ENCODE results near the gene TUBB. TPM values are rescaled to one million over a fixed set of nuclear protein-coding genes. Genes with fewer than 3 reads are reported as not detected.

The TUBB gene
- total and polyA plus RNA-seq, 9 of the 15 experiments (the other 6 are each of a cell fraction or from before 2014, with no cell fraction given) = 971 to 2,870 (median 1,478) TPM

- TF ChIP-seq ZBTB9 (CRISPR knock-in tag; IDR thresholded peaks at IDR 0.05) (no peak), BMI1 (IDR thresholded peaks at IDR 0.05; ENCODE audit: low read length) (no peak), TOE1 (IDR thresholded peaks at IDR 0.05; ENCODE audit: borderline replicate concordance) (peak; percentile 64; the same call in 1 of the 2 replicates), TOE1 (CRISPR knock-in tag; IDR thresholded peaks at IDR 0.05; ENCODE audit: borderline replicate concordance, low read depth) (no peak), MLLT1 (IDR thresholded peaks at IDR 0.05) (no peak), NFATC3 (IDR thresholded peaks at IDR 0.05) (no peak; the same call in 1 of the 2 replicates), HNRNPLL (IDR thresholded peaks at IDR 0.05; ENCODE audit: low read depth, low read length, poor library complexity, severe bottlenecking) (peak; percentile 47), POLR2AphosphoS5 (IDR thresholded peaks at IDR 0.05; ENCODE audit: control insufficient read depth, insufficient read depth, low read depth, low read length) (peak; percentile 43; the same call in 1 of the 2 replicates), NCOA2 (IDR thresholded peaks at IDR 0.05; ENCODE audit: partially characterized antibody in 2 of 2) (no peak), RUNX1 (IDR thresholded peaks at IDR 0.05; ENCODE audit: low read depth) (no peak), ZNF830 (CRISPR knock-in tag; IDR thresholded peaks at IDR 0.05) (no peak), TBP (optimal IDR thresholded peaks at IDR 0.05; ENCODE audit: low read depth, low read length) (peak; percentile 45), RNF2 (IDR thresholded peaks at IDR 0.05) (no peak), ZNF561 (CRISPR knock-in tag; conservative IDR thresholded peaks at IDR 0.05) (no peak), MXI1 (IDR thresholded peaks at IDR 0.05; ENCODE audit: low read depth, low read length) (no peak), ZZZ3 (IDR thresholded peaks at IDR 0.05) (no peak), CREB3 (tag; conservative IDR thresholded peaks at IDR 0.05; ENCODE audit: low read depth) (no peak), PCBP2 (IDR thresholded peaks at IDR 0.05; ENCODE audit: low read depth, low read length, poor library complexity, severe bottlenecking) (no peak), KAT7 (CRISPR knock-in tag; IDR thresholded peaks at IDR 0.05; ENCODE audit: borderline replicate concordance) (0 out of 2 replicates have a peak, but pooled peaks have one; percentile 80), HDAC2 (IDR thresholded peaks at IDR 0.05) (no peak; the same call in none of the 2 replicates), SP1 (CRISPR knock-in tag; IDR thresholded peaks at IDR 0.05) (peak; percentile 88), ZNF324 (CRISPR knock-in tag; IDR thresholded peaks at IDR 0.05) (no peak), USF1 (CRISPR knock-in tag; IDR thresholded peaks at IDR 0.05) (no peak), MBD2 (IDR thresholded peaks at IDR 0.05; ENCODE audit: borderline replicate concordance, low read depth) (peak; percentile 49; the same call in 1 of the 2 replicates), FIP1L1 (IDR thresholded peaks at IDR 0.05; ENCODE audit: low read depth, low read length, poor library complexity, severe bottlenecking) (no peak)
Observed at GRCh38 chr6:30690403-30691207, 29.5 kb upstream of the TUBB start, which contains the start of gene NRM (continued).

Data from K562 (cell line).